Transverse colon (tissue), 4 donors: ENCODE results near the gene NXPH3.

ENCODE experiments used
- EP300 ChIP-seq: sonication (generic); formaldehyde crosslinking; IDR thresholded peaks from one replicate; pipeline ENCODE4 v1.6.1; 2017; ENCODE audit warnings: antibody characterized with exemption, low read depth
- POLR2A ChIP-seq: fragments of 450-650 bp; IDR thresholded peaks from one replicate; pipeline ENCODE4 v1.6.1; 2016; ENCODE audit warnings: antibody characterized with exemption, mild to moderate bottlenecking, moderate library complexity
- POLR2AphosphoS5 ChIP-seq, 3 donors: sonication (generic); formaldehyde crosslinking; IDR thresholded peaks; one replicate each; pipeline ENCODE4 v1.6.1; 2016; ENCODE audit warnings: antibody characterized with exemption in 3 of 3
- TF ChIP-seq, protein P1 (sequence below), 5 experiments: fragments of 200-600 bp in 3 of 5; fragments of 450-650 bp in 2 of 5; sonication (generic) in 3 of 5; IDR thresholded peaks; 1 replicate in 2 of 5; 2 replicates in 3 of 5; pipeline ENCODE4 v1.5.1; 2016 to 2017; ENCODE audit warnings: antibody characterized with exemption in 5 of 5, inconsistent platforms in 3 of 5, mild to moderate bottlenecking in 2 of 5, moderate library complexity in 1 of 5

GRCh38 chr17:49612726-49613125 lies 37.1 kb downstream of the NXPH3 start:
- TF ChIP-seq, protein P1, sequence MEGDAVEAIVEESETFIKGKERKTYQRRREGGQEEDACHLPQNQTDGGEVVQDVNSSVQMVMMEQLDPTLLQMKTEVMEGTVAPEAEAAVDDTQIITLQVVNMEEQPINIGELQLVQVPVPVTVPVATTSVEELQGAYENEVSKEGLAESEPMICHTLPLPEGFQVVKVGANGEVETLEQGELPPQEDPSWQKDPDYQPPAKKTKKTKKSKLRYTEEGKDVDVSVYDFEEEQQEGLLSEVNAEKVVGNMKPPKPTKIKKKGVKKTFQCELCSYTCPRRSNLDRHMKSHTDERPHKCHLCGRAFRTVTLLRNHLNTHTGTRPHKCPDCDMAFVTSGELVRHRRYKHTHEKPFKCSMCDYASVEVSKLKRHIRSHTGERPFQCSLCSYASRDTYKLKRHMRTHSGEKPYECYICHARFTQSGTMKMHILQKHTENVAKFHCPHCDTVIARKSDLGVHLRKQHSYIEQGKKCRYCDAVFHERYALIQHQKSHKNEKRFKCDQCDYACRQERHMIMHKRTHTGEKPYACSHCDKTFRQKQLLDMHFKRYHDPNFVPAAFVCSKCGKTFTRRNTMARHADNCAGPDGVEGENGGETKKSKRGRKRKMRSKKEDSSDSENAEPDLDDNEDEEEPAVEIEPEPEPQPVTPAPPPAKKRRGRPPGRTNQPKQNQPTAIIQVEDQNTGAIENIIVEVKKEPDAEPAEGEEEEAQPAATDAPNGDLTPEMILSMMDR (IDR thresholded peaks at IDR 0.05) = no peak
- no peak for TF ChIP-seq POLR2A
- peak in 1 of 3 donors; percentile 14 for TF ChIP-seq POLR2AphosphoS5 (IDR thresholded peaks at IDR 0.05)
- no peak for TF ChIP-seq EP300
